SU-DHL-6 (cell line): ENCODE results near the gene SPCS3.
"Not testable (repeated sequence)": the region's sequence is repeated elsewhere in the genome, so short reads cannot be mapped to it uniquely, and the experiment has no call there.

Experiments used
- H2AFZ ChIP-seq: fragments of 200-600 bp; sonication (generic); 2 replicates; pipeline ENCODE4 v1.6.1; 2014; ENCODE audit warnings: low read depth, mild to moderate bottlenecking, moderate library complexity, mixed read lengths, antibody characterized with exemption, low read length; ENCODE audit not compliant: severe bottlenecking
- H3F3A ChIP-seq: fragments of 200-600 bp; shearing (Covaris generic); 2 replicates; pipeline ENCODE4 v1.6.0; 2016; ENCODE audit warnings: antibody characterized with exemption, mild to moderate bottlenecking; ENCODE audit not compliant: insufficient read depth
- H3K27ac ChIP-seq: fragments of 200-600 bp; sonication (generic); 2 replicates; pipeline ENCODE4 v1.5.1; 2016; ENCODE audit warnings: low read depth, mild to moderate bottlenecking, low read length, moderate library complexity, mixed read lengths
- H3K27me3 ChIP-seq: fragments of 200-600 bp; sonication (generic), shearing (Covaris generic); 2 replicates; pipeline ENCODE4 v1.6.0; 2014; ENCODE audit warnings: mild to moderate bottlenecking, low read length
- H3K36me3 ChIP-seq: fragments of 200-600 bp; sonication (generic); 2 replicates; pipeline ENCODE4 v1.6.1; 2014; ENCODE audit warnings: mild to moderate bottlenecking, low read length, mixed read lengths
- H3K4me2 ChIP-seq: fragments of 300-600, 200-600 bp; shearing (Covaris generic), sonication (generic); 2 replicates; pipeline ENCODE4 v1.6.0; 2014; ENCODE audit warnings: low read length, low read depth, mild to moderate bottlenecking; ENCODE audit not compliant: poor library complexity, severe bottlenecking
- H3K4me3 ChIP-seq: fragments of 200-600 bp; sonication (generic); 2 replicates; pipeline ENCODE4 v1.5.1; 2014; ENCODE audit warnings: antibody characterized with exemption, low read length, mild to moderate bottlenecking, mixed read lengths; ENCODE audit not compliant: insufficient read depth, poor library complexity, severe bottlenecking
- H3K79me2 ChIP-seq: fragments of 200-600 bp; sonication (generic); 2 replicates; pipeline ENCODE4 v1.6.1; 2014; ENCODE audit warnings: mild to moderate bottlenecking, low read length, moderate library complexity; ENCODE audit not compliant: insufficient read depth
- H3K9ac ChIP-seq: fragments of 200-600 bp; sonication (generic); 2 replicates; pipeline ENCODE4 v1.7.0; 2014; ENCODE audit warnings: mild to moderate bottlenecking, low read length
- H3K9me2 ChIP-seq: fragments of 200-600 bp; sonication (generic); replicated peaks from 2 replicates; pipeline ENCODE4 v1.6.1; 2014; ENCODE audit warnings: low read length; ENCODE audit not compliant: insufficient read depth
- H3K9me3 ChIP-seq: fragments of 200-600 bp; sonication (generic); 2 replicates; pipeline ENCODE4 v1.6.1; 2014; ENCODE audit warnings: low read length, mixed read lengths; ENCODE audit not compliant: insufficient read depth
- H4K20me1 ChIP-seq: fragments of 200-600 bp; sonication (generic); 2 replicates; pipeline ENCODE4 v1.6.1; 2014; ENCODE audit warnings: low read depth, mild to moderate bottlenecking, antibody characterized with exemption, low read length, moderate library complexity, mixed read lengths
- CTCF ChIP-seq: fragments of 200-600 bp; sonication (generic); IDR thresholded peaks from one replicate; pipeline ENCODE4 v1.5.1; 2017; ENCODE audit warnings: antibody characterized with exemption, mild to moderate bottlenecking, low read length, moderate library complexity; ENCODE audit not compliant: insufficient read depth, poor library complexity, severe bottlenecking
- EZH2phosphoT487 ChIP-seq: fragments of 200-600 bp; sonication (generic), shearing (Covaris generic); conservative IDR thresholded peaks from 2 replicates; pipeline ENCODE4 v1.6.1; 2018; ENCODE audit warnings: mild to moderate bottlenecking, antibody characterized with exemption, low read length, moderate library complexity, mixed read lengths

Gene SPCS3

DNA sequence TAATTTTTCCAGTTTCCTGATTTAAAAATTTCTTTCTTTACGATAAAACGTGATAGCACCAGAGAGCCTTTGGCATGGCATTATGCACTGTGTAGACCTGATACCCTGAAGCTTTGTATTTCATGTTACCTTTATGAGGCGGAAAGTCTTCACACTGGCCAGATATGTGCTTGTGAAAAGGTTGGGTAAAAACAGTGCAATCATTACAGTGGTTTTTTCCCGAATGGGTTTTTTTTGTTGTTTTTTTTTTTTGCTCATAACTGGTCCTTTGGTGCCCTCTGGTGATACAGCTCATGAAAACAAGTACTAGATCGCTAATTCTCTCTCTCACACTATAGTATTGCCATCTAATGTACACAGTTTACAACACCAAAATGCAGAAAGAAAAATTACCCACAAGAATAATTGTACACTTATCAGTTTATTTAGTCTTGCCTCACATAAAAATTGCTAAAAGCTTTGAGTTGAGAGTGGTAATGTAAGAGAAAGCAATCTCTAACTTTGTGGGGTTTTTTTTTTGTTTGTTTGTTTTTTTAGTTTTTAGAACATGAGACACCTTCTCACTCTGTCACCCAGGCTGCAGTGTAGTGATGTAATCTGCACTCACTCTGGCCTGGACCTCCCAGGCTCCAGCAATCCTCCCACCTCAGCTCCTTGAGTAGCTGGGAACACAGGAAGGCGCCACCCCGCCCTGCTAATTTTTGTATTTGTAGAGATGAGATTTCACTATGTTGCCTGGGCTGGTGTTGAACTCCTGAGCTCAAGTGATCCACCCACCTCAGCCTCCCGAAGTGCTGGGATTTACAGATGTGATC lies 21.3 kb downstream of the SPCS3 start:
- no peaks in the 10 kb centered on the region for H3K79me2 ChIP-seq
- H3K27ac ChIP-seq = no peak overlapping the region
- no peaks in the 10 kb centered on the region for H3K9me2 ChIP-seq
- no peaks in the 10 kb centered on the region for H4K20me1 ChIP-seq
- H3K4me2 ChIP-seq = no peak overlapping the region
- peak; percentile 42 for TF ChIP-seq CTCF
- no peak for TF ChIP-seq EZH2phosphoT487
- peaks cover 10% of the 10 kb centered on the region; the same call in 1 of the 2 replicates for H3F3A ChIP-seq
- peaks cover 21% of the 10 kb centered on the region; the same call in 1 of the 2 replicates for H3K9me3 ChIP-seq
- no peak overlapping the region for H3K9ac ChIP-seq
- H2AFZ ChIP-seq = no peak overlapping the region
- H3K4me3 ChIP-seq = no peak overlapping the region
- no peaks in the 10 kb centered on the region for H3K27me3 ChIP-seq
- H3K36me3 ChIP-seq = 0 out of 2 replicates have a peak, but pooled peaks cover 3% of the 10 kb centered on the region

- H3K9me3 ChIP-seq = peaks cover 21% of the 10 kb centered on the region; the same call in 1 of the 2 replicates
- H3K9me2 ChIP-seq = no peaks in the 10 kb centered on the region
- no peaks in the 10 kb centered on the region for H3K36me3 ChIP-seq
- no peaks in the 10 kb centered on the region for H4K20me1 ChIP-seq
- no peaks in the 10 kb centered on the region for H3K27me3 ChIP-seq
- no peak overlapping the region for H2AFZ ChIP-seq
- H3K79me2 ChIP-seq = no peaks in the 10 kb centered on the region
- TF ChIP-seq CTCF = no peak
- no peak for TF ChIP-seq EZH2phosphoT487
- no peak overlapping the region for H3K4me2 ChIP-seq
- H3K9ac ChIP-seq = no peak overlapping the region
- no peak overlapping the region for H3K4me3 ChIP-seq
- no peak overlapping the region for H3K27ac ChIP-seq
- H3F3A ChIP-seq = peaks cover 10% of the 10 kb centered on the region; the same call in 1 of the 2 replicates
Observed at GRCh38 chr4:176342384-176342783, 22.6 kb downstream of the SPCS3 start.

GRCh38 chr4:176343286-176343685 lies 23.5 kb downstream of the SPCS3 start:
- Histone ChIP-seq H3F3A (peaks cover 7% of the 10 kb centered on the region; the same call in 1 of the 2 replicates), H3K27me3 (no peaks in the 10 kb centered on the region), H3K36me3 (no peaks in the 10 kb centered on the region), H3K9ac (no peak overlapping the region), H3K9me3 (peaks cover 21% of the 10 kb centered on the region; the same call in 1 of the 2 replicates), H3K27ac (no peak overlapping the region), H3K4me2 (no peak overlapping the region), H3K4me3 (no peak overlapping the region), H3K9me2 (no peaks in the 10 kb centered on the region), H3K79me2 (no peaks in the 10 kb centered on the region), H2AFZ (no peak overlapping the region), H4K20me1 (no peaks in the 10 kb centered on the region)
- TF ChIP-seq EZH2phosphoT487 (no peak), CTCF (no peak)

GRCh38 chr4:176345346-176345745 lies 25.6 kb downstream of the SPCS3 start:
- H3K9me3 ChIP-seq = peaks cover 21% of the 10 kb centered on the region; the same call in 1 of the 2 replicates
- H3K36me3 ChIP-seq, H3K9me2 ChIP-seq, H3K4me3 ChIP-seq, H3F3A ChIP-seq, H3K27me3 ChIP-seq, H2AFZ ChIP-seq, H3K27ac ChIP-seq, H3K79me2 ChIP-seq, H3K9ac ChIP-seq, H3K4me2 ChIP-seq, H4K20me1 ChIP-seq: not testable (repeated sequence)

DNA sequence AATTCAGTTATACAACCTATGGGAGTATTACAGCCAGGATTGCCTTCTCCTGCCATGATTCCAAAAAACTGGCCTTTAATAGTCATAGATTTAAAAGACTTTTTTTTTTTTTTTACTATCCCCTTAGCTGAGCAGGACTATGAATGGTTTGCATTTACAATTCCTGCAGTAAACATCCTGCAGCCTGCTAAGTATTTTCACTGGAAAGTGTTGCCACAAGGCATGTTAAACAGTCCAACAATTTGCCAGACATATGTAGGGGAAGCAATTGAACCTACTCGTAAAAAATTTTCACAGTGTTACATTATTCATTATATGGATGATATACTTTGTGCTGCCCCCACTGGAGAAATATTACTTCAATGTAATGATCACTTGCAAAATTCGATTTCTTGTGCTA lies 27.1 kb downstream of the SPCS3 start:
- not testable (repeated sequence) for H3K9ac ChIP-seq, H2AFZ ChIP-seq, H3K27ac ChIP-seq, H4K20me1 ChIP-seq, H3K4me2 ChIP-seq, H3K9me2 ChIP-seq, H3K36me3 ChIP-seq, H3K79me2 ChIP-seq, H3K27me3 ChIP-seq, H3K4me3 ChIP-seq, H3F3A ChIP-seq
- peaks cover 21% of the 10 kb centered on the region; the same call in 1 of the 2 replicates for H3K9me3 ChIP-seq
